LNCaP clone FGC (cell line): ENCODE measurements around the gene SLC41A1.
"Not testable (repeated sequence)": the region's sequence is repeated elsewhere in the genome, so short reads cannot be mapped to it uniquely, and the experiment has no call there.

ENCODE experiments used
- DNase-seq: peaks from one replicate; pipeline ENCODE4 v3.0.0-alpha.2; 2011; ENCODE audit warnings: low read depth
- H3K4me3 ChIP-seq: 2 replicates; pipeline ENCODE4 v1.5.1; 2011; ENCODE audit warnings: mild to moderate bottlenecking, low read depth, low read length, control low read depth
- TF ChIP-seq, protein P1 (sequence below): IDR thresholded peaks from 2 replicates; pipeline ENCODE4 v1.5.1; 2012; ENCODE audit warnings: mild to moderate bottlenecking; ENCODE audit not compliant: control insufficient read depth, insufficient read depth; ENCODE audit errors: extremely low read depth

The SLC41A1 gene

DNA sequence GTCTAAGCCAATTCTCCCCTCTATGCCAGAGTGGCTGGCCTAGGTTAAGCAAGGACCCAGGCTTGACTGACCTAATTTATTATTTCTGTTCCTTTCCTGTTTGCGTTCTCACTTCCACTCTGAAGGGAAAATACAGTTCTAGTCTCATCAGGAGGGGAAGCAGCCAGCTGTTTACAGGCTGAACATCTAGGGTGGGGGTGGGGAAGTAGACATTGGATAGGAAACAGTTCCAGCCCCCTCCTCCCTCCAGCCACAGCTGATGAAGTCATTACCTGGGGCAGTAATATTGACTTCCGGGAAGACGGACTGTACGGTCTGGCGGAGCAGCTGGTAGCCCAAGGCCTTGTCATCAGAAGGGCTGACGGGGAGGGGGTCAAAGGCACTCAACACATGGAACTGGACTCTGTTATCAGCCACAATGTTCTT, 19.3 kb upstream of the SLC41A1 start:
- no peak overlapping the region for H3K4me3 ChIP-seq
- TF ChIP-seq, protein P1, sequence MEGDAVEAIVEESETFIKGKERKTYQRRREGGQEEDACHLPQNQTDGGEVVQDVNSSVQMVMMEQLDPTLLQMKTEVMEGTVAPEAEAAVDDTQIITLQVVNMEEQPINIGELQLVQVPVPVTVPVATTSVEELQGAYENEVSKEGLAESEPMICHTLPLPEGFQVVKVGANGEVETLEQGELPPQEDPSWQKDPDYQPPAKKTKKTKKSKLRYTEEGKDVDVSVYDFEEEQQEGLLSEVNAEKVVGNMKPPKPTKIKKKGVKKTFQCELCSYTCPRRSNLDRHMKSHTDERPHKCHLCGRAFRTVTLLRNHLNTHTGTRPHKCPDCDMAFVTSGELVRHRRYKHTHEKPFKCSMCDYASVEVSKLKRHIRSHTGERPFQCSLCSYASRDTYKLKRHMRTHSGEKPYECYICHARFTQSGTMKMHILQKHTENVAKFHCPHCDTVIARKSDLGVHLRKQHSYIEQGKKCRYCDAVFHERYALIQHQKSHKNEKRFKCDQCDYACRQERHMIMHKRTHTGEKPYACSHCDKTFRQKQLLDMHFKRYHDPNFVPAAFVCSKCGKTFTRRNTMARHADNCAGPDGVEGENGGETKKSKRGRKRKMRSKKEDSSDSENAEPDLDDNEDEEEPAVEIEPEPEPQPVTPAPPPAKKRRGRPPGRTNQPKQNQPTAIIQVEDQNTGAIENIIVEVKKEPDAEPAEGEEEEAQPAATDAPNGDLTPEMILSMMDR: no peak

DNA sequence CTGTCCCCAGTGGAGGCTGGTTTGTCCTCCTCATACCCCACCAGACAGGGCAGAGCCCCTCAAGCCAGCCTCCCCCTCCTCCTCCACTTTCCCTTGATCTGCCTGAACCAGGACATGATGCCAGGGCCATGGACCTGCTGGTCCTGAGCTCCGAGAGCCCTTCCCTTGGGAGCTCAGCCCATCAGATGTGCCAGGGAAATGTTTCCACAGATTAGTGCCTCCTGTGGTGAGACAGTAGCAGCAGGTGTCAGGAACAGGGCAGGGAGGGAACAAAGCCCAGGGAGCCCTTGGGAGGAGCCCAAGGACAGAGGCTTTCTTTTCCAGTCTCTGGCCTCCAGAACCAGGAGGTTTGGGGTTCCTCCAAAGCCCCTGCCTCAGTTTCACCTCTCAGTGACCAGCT, 14.6 kb upstream of the SLC41A1 start:
- H3K4me3 ChIP-seq: no peak overlapping the region
- peak; percentile 76 for DNase-seq
- TF ChIP-seq, protein P1: peak; percentile 62

More for the DNA sequence above, 19.3 kb upstream of the SLC41A1 start:
- no peak for DNase-seq

DNA sequence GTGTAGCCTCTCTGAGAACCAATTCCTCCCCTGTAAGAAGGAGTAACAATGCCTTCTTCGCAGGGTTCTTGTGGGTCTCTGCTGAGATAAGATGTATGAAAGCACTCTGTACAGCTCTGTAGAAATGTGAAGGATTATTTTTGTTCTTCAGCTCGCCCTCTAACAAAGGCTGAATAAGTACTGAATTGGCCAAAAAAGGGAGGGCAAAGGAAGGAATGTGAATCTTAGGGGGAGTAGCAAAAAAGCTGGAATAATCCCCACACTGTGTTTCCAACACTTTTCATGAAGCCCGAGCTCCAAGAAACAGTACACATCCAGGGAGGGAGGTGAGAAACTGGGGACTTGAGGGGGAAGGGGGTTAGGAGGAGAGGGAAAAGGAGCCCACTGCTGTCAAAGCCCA, 14.0 kb upstream of the SLC41A1 start:
- TF ChIP-seq, protein P1: no peak
- no peak for DNase-seq
- no peak overlapping the region for H3K4me3 ChIP-seq

DNA sequence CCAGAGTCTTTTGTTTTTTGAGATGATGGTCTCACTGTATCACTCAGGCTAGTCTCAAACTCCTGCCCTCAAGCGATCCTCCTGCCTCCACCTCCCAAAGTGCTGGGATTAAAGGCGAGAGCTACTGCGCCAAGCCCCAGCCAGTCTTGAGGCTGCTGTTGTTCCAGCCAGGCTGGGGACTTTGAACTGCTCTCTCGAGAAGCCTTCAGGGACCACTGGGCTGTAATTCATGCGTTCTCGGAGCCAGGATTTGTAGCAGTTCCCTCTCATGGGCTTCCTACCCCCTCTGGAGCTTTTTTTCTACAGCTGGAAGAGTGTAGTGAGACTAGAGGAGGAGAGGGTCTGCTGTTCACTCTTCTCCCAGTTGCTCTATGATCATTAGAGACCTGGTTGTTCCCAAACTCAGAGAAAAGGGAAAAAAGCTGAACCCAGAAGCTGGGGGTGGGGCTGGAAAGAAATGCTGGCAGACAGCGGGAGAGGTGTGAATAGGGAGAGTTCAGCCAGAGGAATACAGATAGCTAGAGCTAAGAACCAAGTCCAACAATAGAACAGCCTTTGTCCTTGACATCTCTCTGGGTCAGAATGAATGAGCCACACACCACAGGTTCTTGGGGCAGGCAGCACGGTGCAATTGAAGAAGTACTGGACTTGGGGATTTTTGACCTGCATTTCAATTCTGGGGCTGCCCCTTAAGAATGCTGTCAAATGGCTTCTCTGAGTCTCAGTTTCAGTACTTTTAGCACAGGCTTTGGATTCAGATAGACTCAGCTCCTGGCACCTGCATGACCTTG, 13.2 kb upstream of the SLC41A1 start:
- DNase-seq: no peak
- H3K4me3 ChIP-seq: no peak overlapping the region
- TF ChIP-seq, protein P1: no peak

DNA sequence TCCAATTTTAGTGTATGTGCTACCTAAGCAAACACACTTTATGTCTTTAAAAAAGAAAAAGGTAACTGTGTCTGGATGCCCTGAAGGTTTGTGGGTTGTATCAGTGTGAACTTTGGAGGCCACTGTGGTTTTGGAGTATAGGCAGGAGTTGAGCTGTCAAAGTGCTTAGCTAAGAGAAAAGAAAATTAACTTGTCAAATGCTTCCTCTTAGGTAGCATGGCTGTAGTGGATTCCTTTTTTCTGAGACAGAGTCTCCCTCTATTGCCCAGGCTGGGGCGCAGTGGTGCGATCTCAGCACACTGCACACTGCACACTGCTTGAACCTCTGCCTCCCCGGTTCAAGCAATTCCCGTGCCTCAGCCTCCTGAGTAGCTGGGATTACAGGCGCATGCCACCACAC, 11.2 kb upstream of the SLC41A1 start:
- H3K4me3 ChIP-seq: no peak overlapping the region
- TF ChIP-seq, protein P1: no peak
- no peak for DNase-seq

DNA sequence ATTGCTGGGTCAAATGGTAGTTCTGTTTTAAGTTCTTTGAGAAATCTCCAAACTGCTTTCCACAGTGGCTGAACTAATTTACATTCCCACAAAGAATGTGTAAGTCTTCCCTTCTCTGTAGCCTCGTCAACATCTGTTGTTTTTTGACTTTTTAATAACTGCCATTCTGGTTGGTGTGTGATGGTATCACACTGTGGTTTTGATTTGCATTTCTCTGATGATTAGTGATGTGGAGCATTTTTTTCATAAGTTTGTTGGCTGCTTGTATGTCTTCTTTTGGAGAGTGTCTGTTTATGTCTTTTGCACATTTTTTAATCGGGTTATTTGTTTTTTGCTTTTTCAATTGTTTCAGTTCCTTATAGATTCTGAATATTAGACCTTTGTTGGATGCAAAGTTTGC, 10.3 kb upstream of the SLC41A1 start:
- not testable (repeated sequence) for H3K4me3 ChIP-seq, DNase-seq

DNA sequence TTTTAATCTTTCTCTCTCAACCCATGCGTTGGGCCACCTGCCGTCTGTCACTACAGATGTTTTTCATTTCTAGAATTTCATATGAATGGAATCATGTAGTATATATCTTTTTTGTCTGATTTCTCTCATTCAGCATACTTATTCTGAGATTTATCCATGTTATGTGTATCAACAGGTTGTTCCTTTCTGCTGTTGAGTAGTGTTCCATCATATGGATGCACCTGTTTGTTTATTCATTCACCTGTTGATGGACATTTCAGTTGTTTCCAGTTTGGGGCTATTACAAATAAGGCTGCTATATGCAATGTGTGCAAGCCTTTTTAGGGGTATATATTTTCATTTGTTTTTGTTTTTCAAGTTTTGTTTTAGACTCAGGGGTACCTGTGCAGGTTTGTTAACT, 9.4 kb upstream of the SLC41A1 start:
- TF ChIP-seq, protein P1: no peak
- no peak for DNase-seq
- H3K4me3 ChIP-seq: no peak overlapping the region
